Prostate gland (tissue), 2 donors: Measurements from ENCODE around the gene GRK3.

Experiments
- POLR2AphosphoS5 ChIP-seq: sonication (generic); formaldehyde crosslinking; IDR thresholded peaks from one replicate; pipeline ENCODE4 v1.6.1; 2017; ENCODE audit warnings: antibody characterized with exemption
- TF ChIP-seq, protein P1 (sequence below), 4 experiments: fragments of 200-600 bp in 2 of 4; fragments of 450-650 bp in 2 of 4; sonication (generic) in 2 of 4; IDR thresholded peaks; 1 replicate in 3 of 4; 2 replicates in 1 of 4; pipeline ENCODE4 v1.5.1; 2016 to 2019; ENCODE audit warnings: antibody characterized with exemption in 4 of 4, mild to moderate bottlenecking in 2 of 4, moderate library complexity in 2 of 4

DNA sequence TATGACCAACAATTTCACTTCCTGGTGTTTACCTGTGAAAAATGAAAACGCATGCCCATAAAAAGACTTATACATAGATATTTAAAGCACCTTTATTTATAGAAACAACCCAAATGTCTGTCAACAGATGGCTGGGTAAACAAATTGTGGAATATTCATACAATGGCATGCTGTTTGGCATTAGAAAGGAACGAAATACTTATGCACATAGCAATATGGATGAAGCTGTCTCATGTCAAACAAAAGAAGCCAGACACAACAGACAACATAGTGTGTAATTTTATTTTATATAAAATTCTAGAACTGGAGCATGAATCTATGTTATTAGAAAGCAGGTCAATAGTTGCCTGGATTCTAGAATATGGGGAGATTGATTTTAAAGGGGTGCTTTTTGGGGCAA is 38.0 kb downstream of the GRK3 start:
- TF ChIP-seq, protein P1, sequence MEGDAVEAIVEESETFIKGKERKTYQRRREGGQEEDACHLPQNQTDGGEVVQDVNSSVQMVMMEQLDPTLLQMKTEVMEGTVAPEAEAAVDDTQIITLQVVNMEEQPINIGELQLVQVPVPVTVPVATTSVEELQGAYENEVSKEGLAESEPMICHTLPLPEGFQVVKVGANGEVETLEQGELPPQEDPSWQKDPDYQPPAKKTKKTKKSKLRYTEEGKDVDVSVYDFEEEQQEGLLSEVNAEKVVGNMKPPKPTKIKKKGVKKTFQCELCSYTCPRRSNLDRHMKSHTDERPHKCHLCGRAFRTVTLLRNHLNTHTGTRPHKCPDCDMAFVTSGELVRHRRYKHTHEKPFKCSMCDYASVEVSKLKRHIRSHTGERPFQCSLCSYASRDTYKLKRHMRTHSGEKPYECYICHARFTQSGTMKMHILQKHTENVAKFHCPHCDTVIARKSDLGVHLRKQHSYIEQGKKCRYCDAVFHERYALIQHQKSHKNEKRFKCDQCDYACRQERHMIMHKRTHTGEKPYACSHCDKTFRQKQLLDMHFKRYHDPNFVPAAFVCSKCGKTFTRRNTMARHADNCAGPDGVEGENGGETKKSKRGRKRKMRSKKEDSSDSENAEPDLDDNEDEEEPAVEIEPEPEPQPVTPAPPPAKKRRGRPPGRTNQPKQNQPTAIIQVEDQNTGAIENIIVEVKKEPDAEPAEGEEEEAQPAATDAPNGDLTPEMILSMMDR (IDR thresholded peaks at IDR 0.05): no peak
- no peak for TF ChIP-seq POLR2AphosphoS5
